ENCODE measurements around the gene TENM3.

The TENM3 gene

DNA sequence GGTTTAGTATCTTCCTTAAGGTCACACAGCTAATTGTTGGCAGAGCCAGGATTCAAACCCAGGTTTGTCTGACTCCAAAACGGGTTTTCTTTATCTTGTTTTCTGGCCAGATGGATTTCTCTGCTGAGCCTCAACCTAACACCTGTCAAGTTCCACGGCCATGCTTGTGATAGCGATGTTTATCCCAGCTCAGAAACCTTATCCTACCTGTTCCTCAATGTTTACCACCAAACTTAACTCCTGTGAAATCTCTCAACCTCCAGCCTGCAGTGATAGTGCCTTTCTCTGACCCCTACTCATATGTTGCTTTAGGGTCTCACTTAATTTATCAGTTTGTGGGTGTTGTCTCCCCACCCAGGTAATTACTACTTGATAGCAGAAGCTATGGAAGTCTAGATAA, 428.0 kb downstream of the TENM3 start:
- Histone ChIP-seq H3K36me3 (ENCODE audit: control insufficient read depth in 1 of 2, insufficient read depth in 2 of 2, low read length in 2 of 2) (no peaks in the 10 kb centered on the region), H3K4me3 (ENCODE audit: low read depth in 1 of 2, low read length in 2 of 2) (no peak overlapping the region), H3K27ac (ENCODE audit: low read length) (no peak overlapping the region), H3K9me3 (ENCODE audit: control insufficient read depth in 1 of 2, low read length in 2 of 2) (no peaks in the 10 kb centered on the region), H3K27me3 (ENCODE audit: low read depth, low read length) (no peaks in the 10 kb centered on the region), H3K4me1 (ENCODE audit: control insufficient read depth in 1 of 2, insufficient read depth in 2 of 2, low read length in 2 of 2) (no peaks in the 10 kb centered on the region)

GRCh38 chr4:182671749-182672148, 428.5 kb downstream of the TENM3 start:
- Histone ChIP-seq H3K27ac (ENCODE audit: low read length) (no peak overlapping the region), H3K27me3 (ENCODE audit: low read depth, low read length) (no peaks in the 10 kb centered on the region), H3K9me3 (ENCODE audit: control insufficient read depth in 1 of 2, low read length in 2 of 2) (no peaks in the 10 kb centered on the region), H3K36me3 (ENCODE audit: control insufficient read depth in 1 of 2, insufficient read depth in 2 of 2, low read length in 2 of 2) (no peaks in the 10 kb centered on the region), H3K4me3 (ENCODE audit: low read depth in 1 of 2, low read length in 2 of 2) (no peak overlapping the region), H3K4me1 (ENCODE audit: control insufficient read depth in 1 of 2, insufficient read depth in 2 of 2, low read length in 2 of 2) (no peaks in the 10 kb centered on the region)

DNA sequence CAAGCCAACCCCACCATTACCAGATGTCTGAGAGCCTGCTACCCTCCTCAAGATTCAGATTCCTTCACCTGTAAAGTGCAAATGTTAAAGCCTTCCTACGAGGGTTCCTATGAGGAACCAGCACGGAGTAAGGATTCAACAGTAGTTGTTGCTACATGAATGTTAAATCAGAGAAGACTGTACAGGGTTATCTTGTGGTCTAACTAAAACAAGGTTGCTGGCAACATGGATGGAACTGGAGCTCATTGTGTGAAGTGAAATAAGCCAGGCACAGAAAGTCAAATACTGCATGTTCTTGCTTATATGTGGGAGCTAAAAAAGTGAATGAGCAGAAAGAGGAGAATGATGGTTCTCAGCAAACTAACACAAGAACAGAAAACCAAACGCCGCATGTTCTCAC, 435.4 kb downstream of the TENM3 start:
- no peak overlapping the region for H3K4me3 ChIP-seq (ENCODE audit: low read depth in 1 of 2, low read length in 2 of 2)
- no peak overlapping the region for H3K27ac ChIP-seq (ENCODE audit: low read length)
- H3K4me1 ChIP-seq (ENCODE audit: control insufficient read depth in 1 of 2, insufficient read depth in 2 of 2, low read length in 2 of 2): no peaks in the 10 kb centered on the region
- no peaks in the 10 kb centered on the region for H3K9me3 ChIP-seq (ENCODE audit: control insufficient read depth in 1 of 2, low read length in 2 of 2)
- H3K27me3 ChIP-seq (ENCODE audit: low read depth, low read length): no peaks in the 10 kb centered on the region
- H3K36me3 ChIP-seq (ENCODE audit: control insufficient read depth in 1 of 2, insufficient read depth in 2 of 2, low read length in 2 of 2): no peaks in the 10 kb centered on the region

DNA sequence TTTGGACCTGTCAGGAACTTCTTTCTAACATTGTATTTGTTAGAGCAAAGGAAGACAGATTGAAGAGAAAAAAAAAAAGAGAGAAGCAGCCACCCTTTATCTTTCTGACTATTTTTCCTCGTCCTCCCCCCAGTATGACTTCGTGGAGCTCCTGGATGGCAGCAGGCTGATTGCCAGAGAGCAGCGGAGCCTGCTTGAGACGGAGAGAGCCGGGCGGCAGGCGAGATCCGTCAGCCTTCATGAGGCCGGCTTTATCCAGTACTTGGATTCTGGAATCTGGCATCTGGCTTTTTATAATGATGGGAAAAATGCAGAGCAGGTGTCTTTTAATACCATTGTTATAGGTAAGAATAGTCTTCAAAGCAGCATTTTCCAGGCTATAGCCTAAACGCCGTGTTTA, 436.3 kb downstream of the TENM3 start:
- no peaks in the 10 kb centered on the region for H3K27me3 ChIP-seq (ENCODE audit: low read depth, low read length)
- H3K9me3 ChIP-seq (ENCODE audit: control insufficient read depth in 1 of 2, low read length in 2 of 2): no peaks in the 10 kb centered on the region
- no peaks in the 10 kb centered on the region for H3K36me3 ChIP-seq (ENCODE audit: control insufficient read depth in 1 of 2, insufficient read depth in 2 of 2, low read length in 2 of 2)
- no peaks in the 10 kb centered on the region for H3K4me1 ChIP-seq (ENCODE audit: control insufficient read depth in 1 of 2, insufficient read depth in 2 of 2, low read length in 2 of 2)
- H3K4me3 ChIP-seq (ENCODE audit: low read depth in 1 of 2, low read length in 2 of 2): no peak overlapping the region
- H3K27ac ChIP-seq (ENCODE audit: low read length): no peak overlapping the region

DNA sequence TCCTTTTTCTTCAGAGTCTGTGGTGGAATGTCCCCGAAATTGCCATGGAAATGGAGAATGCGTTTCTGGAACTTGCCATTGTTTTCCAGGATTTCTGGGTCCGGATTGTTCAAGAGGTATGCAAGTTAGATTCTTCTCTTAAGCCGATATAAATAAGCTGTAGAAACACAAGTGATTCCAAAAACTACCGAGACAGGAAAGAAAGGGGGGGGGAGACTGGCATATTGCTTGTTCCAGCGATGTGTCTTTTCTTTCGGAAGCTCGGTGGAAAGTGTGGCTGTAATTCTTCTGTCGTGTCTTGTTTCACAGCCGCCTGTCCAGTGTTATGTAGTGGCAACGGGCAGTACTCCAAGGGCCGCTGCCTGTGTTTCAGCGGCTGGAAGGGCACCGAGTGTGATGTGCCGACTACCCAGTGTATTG, 437.0 kb downstream of the TENM3 start:
- Histone ChIP-seq H3K27ac (ENCODE audit: low read length) (no peak overlapping the region), H3K27me3 (ENCODE audit: low read depth, low read length) (no peaks in the 10 kb centered on the region), H3K4me3 (ENCODE audit: low read depth in 1 of 2, low read length in 2 of 2) (no peak overlapping the region), H3K9me3 (ENCODE audit: control insufficient read depth in 1 of 2, low read length in 2 of 2) (no peaks in the 10 kb centered on the region), H3K36me3 (ENCODE audit: control insufficient read depth in 1 of 2, insufficient read depth in 2 of 2, low read length in 2 of 2) (no peaks in the 10 kb centered on the region), H3K4me1 (ENCODE audit: control insufficient read depth in 1 of 2, insufficient read depth in 2 of 2, low read length in 2 of 2) (no peaks in the 10 kb centered on the region)

DNA sequence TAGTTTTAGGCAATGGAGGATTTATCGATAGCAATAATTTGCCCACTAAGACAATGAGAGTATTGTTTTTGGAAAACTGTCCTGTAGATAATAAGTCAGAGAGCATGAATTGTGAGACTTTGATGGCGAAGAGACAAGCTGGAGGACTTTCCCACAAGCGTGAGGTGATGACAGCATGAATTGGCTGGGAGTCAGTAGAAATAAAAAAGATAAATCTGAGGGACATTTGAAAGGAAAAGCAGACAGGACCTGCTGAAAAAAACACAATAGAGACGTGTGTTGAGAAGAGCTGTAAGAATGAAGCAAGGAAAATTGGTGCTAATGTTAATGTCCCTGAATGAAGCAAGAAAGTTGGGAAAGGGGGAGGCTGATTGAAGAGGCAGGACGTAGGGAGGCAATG, 440.5 kb downstream of the TENM3 start:
- Histone ChIP-seq H3K36me3 (ENCODE audit: control insufficient read depth in 1 of 2, insufficient read depth in 2 of 2, low read length in 2 of 2) (no peaks in the 10 kb centered on the region), H3K27ac (ENCODE audit: low read length) (no peak overlapping the region), H3K27me3 (ENCODE audit: low read depth, low read length) (no peaks in the 10 kb centered on the region), H3K4me3 (ENCODE audit: low read depth in 1 of 2, low read length in 2 of 2) (no peak overlapping the region), H3K9me3 (ENCODE audit: control insufficient read depth in 1 of 2, low read length in 2 of 2) (no peaks in the 10 kb centered on the region), H3K4me1 (ENCODE audit: control insufficient read depth in 1 of 2, insufficient read depth in 2 of 2, low read length in 2 of 2) (no peaks in the 10 kb centered on the region)

DNA sequence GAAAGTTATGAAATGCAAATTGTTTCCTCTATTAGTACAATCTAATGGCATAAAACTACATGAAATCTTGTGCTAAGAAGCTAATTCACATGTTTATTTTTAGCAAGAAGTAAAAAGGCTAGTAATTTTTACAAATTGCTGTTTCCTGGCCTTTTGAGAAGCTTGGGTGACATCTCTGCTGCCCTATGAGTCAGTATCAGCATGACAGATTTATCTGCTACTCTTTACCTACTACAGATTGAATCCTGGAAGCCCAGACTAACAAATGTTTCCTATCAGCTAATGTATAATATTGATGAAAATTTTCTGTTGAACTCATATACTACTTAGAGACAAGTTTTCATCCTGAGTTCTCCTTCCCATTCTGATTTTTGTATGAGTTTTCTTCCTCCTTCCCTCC, 441.6 kb downstream of the TENM3 start:
- H3K4me3 ChIP-seq (ENCODE audit: low read depth in 1 of 2, low read length in 2 of 2): no peak overlapping the region
- peaks cover 0 to 8% of the 10 kb centered on the region in 2 donors for H3K36me3 ChIP-seq (ENCODE audit: control insufficient read depth in 1 of 2, insufficient read depth in 2 of 2, low read length in 2 of 2)

DNA sequence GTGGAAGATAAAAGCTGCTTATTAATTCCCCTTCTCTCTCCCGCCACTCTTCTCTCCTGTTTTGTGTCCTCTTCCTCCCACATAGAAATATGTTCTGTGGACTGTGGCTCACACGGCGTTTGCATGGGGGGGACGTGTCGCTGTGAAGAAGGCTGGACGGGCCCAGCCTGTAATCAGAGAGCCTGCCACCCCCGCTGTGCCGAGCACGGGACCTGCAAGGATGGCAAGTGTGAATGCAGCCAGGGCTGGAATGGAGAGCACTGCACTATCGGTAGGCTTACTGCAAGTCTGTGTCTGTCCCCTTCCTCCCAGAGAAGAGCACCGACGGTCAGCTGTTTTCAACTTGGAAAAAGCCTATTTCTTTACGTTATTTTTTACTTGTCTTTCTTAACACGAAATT, 444.9 kb downstream of the TENM3 start:
- Histone ChIP-seq H3K9me3 (ENCODE audit: control insufficient read depth in 1 of 2, low read length in 2 of 2) (no peaks in the 10 kb centered on the region), H3K4me3 (ENCODE audit: low read depth in 1 of 2, low read length in 2 of 2) (no peak overlapping the region), H3K27ac (ENCODE audit: low read length) (no peak overlapping the region), H3K36me3 (ENCODE audit: control insufficient read depth in 1 of 2, insufficient read depth in 2 of 2, low read length in 2 of 2) (peaks cover 0 to 12% of the 10 kb centered on the region in 2 donors), H3K4me1 (ENCODE audit: control insufficient read depth in 1 of 2, insufficient read depth in 2 of 2, low read length in 2 of 2) (no peaks in the 10 kb centered on the region), H3K27me3 (ENCODE audit: low read depth, low read length) (no peaks in the 10 kb centered on the region)

More for the DNA sequence above, 441.6 kb downstream of the TENM3 start:
- Histone ChIP-seq H3K4me1 (ENCODE audit: control insufficient read depth in 1 of 2, insufficient read depth in 2 of 2, low read length in 2 of 2) (no peaks in the 10 kb centered on the region), H3K9me3 (ENCODE audit: control insufficient read depth in 1 of 2, low read length in 2 of 2) (no peaks in the 10 kb centered on the region), H3K27me3 (ENCODE audit: low read depth, low read length) (no peaks in the 10 kb centered on the region), H3K27ac (ENCODE audit: low read length) (no peak overlapping the region)

DNA sequence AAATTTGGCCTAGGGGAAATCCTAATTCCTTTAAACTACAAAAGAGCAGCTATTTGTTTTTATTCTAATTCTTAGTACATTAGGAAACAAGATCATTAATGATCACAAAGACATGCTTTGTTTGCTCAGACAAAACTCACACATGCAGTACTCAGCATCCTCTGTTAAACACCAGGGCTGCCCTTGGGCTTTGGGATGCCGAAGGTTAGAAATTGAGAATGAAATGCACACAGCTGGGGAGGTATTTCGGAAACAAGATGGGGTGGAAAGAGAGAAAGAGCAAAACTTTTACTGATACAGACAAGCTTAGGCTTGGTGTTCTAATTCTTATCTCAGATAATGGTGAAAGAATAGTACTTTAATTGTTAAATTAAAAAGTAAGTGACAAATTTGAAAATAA, 451.3 kb downstream of the TENM3 start:
- Histone ChIP-seq H3K27ac (ENCODE audit: low read length) (no peak overlapping the region), H3K27me3 (ENCODE audit: low read depth, low read length) (no peaks in the 10 kb centered on the region), H3K4me3 (ENCODE audit: low read depth in 1 of 2, low read length in 2 of 2) (no peak overlapping the region)

GRCh38 chr4:182695009-182695408, 451.8 kb downstream of the TENM3 start:
- Histone ChIP-seq H3K27me3 (ENCODE audit: low read depth, low read length) (no peaks in the 10 kb centered on the region), H3K36me3 (ENCODE audit: control insufficient read depth in 1 of 2, insufficient read depth in 2 of 2, low read length in 2 of 2) (peaks cover 0 to 2% of the 10 kb centered on the region in 2 donors), H3K9me3 (ENCODE audit: control insufficient read depth in 1 of 2, low read length in 2 of 2) (no peaks in the 10 kb centered on the region), H3K27ac (ENCODE audit: low read length) (no peak overlapping the region), H3K4me1 (ENCODE audit: control insufficient read depth in 1 of 2, insufficient read depth in 2 of 2, low read length in 2 of 2) (no peaks in the 10 kb centered on the region), H3K4me3 (ENCODE audit: low read depth in 1 of 2, low read length in 2 of 2) (no peak overlapping the region)

More for the DNA sequence above, 451.3 kb downstream of the TENM3 start:
- Histone ChIP-seq H3K9me3 (ENCODE audit: control insufficient read depth in 1 of 2, low read length in 2 of 2) (no peaks in the 10 kb centered on the region), H3K4me1 (ENCODE audit: control insufficient read depth in 1 of 2, insufficient read depth in 2 of 2, low read length in 2 of 2) (no peaks in the 10 kb centered on the region), H3K36me3 (ENCODE audit: control insufficient read depth in 1 of 2, insufficient read depth in 2 of 2, low read length in 2 of 2) (peaks cover 0 to 7% of the 10 kb centered on the region in 2 donors)

- H3K36me3 ChIP-seq (ENCODE audit: control insufficient read depth in 1 of 2, insufficient read depth in 2 of 2, low read length in 2 of 2): no peaks in the 10 kb centered on the region
- H3K9me3 ChIP-seq (ENCODE audit: control insufficient read depth in 1 of 2, low read length in 2 of 2): no peaks in the 10 kb centered on the region
- H3K4me3 ChIP-seq (ENCODE audit: low read depth in 1 of 2, low read length in 2 of 2): no peak overlapping the region
- H3K4me1 ChIP-seq (ENCODE audit: control insufficient read depth in 1 of 2, insufficient read depth in 2 of 2, low read length in 2 of 2): no peaks in the 10 kb centered on the region
- no peak overlapping the region for H3K27ac ChIP-seq (ENCODE audit: low read length)
- no peaks in the 10 kb centered on the region for H3K27me3 ChIP-seq (ENCODE audit: low read depth, low read length)
Observed at GRCh38 chr4:182695842-182696241, 452.6 kb downstream of the TENM3 start.

DNA sequence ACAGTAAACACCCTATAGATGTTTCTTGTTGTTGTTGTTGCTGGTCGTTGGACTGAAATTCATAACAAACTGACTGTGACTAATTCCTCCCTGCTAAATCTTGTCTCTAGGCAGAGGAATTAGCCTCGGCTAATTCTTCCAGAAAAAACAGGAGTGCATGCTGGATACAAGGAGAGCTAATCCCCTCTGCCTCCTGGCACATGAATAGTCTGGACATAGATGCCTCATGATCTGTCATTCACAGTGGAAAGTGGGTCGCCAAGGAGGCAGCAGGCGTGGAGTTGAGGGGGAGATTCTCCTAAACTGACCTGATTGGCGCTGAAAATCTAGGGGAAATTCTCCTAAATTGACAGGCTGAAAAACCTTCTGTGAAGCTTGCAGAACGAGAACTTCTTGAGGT, 453.9 kb downstream of the TENM3 start:
- Histone ChIP-seq H3K27me3 (ENCODE audit: low read depth, low read length) (no peaks in the 10 kb centered on the region), H3K27ac (ENCODE audit: low read length) (no peak overlapping the region), H3K36me3 (ENCODE audit: control insufficient read depth in 1 of 2, insufficient read depth in 2 of 2, low read length in 2 of 2) (no peaks in the 10 kb centered on the region), H3K4me3 (ENCODE audit: low read depth in 1 of 2, low read length in 2 of 2) (no peak overlapping the region), H3K9me3 (ENCODE audit: control insufficient read depth in 1 of 2, low read length in 2 of 2) (no peaks in the 10 kb centered on the region), H3K4me1 (ENCODE audit: control insufficient read depth in 1 of 2, insufficient read depth in 2 of 2, low read length in 2 of 2) (no peaks in the 10 kb centered on the region)

Data from muscle layer of duodenum (tissue), 2 donors.